Neural progenitor cell (in vitro differentiated cells): ENCODE results near the gene C11orf21. TPM values are rescaled to one million over a fixed set of nuclear protein-coding genes. Genes with fewer than 3 reads are reported as not detected.

ENCODE experiments used
- DNase-seq: peaks from one replicate; pipeline ENCODE4 v3.0.0-alpha.2; 2016; ENCODE audit warnings: low spot score
- H2AFZ ChIP-seq: fragments of 200-600 bp; sonication (generic); replicated peaks from 2 replicates; pipeline ENCODE4 v1.6.1; 2016; ENCODE audit warnings: antibody characterized with exemption
- H3F3A ChIP-seq: fragments of 200-600 bp; sonication (generic); 2 replicates; pipeline ENCODE4 v1.6.1; 2016; ENCODE audit warnings: antibody characterized with exemption, low read depth
- H3K27ac ChIP-seq: fragments of 200-600 bp; sonication (generic); 2 replicates; pipeline ENCODE4 v1.5.1; 2016; ENCODE audit warnings: mild to moderate bottlenecking
- H3K27me3 ChIP-seq: fragments of 200-600 bp; sonication (generic); 2 replicates; pipeline ENCODE4 v1.6.1; 2016; ENCODE audit warnings: mild to moderate bottlenecking, moderate library complexity
- H3K36me3 ChIP-seq: fragments of 200-600 bp; sonication (generic); 2 replicates; pipeline ENCODE4 v1.5.1; 2016
- H3K4me1 ChIP-seq: fragments of 200-600 bp; sonication (generic); 2 replicates; pipeline ENCODE4 v1.6.1; 2016; ENCODE audit warnings: mixed run types
- H3K4me2 ChIP-seq: fragments of 200-600 bp; sonication (generic); 2 replicates; pipeline ENCODE4 v1.6.1; 2016
- H3K4me3 ChIP-seq: fragments of 200-600 bp; sonication (generic); 2 replicates; pipeline ENCODE4 v1.5.1; 2016
- H3K79me2 ChIP-seq: fragments of 200-600 bp; sonication (generic); 2 replicates; pipeline ENCODE4 v1.6.1; 2016; ENCODE audit warnings: low read depth
- H3K9ac ChIP-seq: fragments of 200-600 bp; sonication (generic); 2 replicates; pipeline ENCODE4 v1.6.1; 2016
- H3K9me3 ChIP-seq: fragments of 200-600 bp; sonication (generic); 2 replicates; pipeline ENCODE4 v1.5.1; 2016; ENCODE audit warnings: low read depth
- H4K20me1 ChIP-seq: fragments of 200-600 bp; sonication (generic); 2 replicates; pipeline ENCODE4 v1.6.1; 2016; ENCODE audit warnings: low read depth
- H3K27ac Mint-ChIP-seq: 3 replicates; pipeline ENCODE4 v1.8.0; 2021; ENCODE audit warnings: mixed read lengths
- H3K27me3 Mint-ChIP-seq: 2 replicates; pipeline ENCODE4 v1.8.0; 2022; ENCODE audit warnings: low read depth, mild to moderate bottlenecking, inconsistent platforms, moderate library complexity, mixed read lengths; ENCODE audit not compliant: insufficient read depth
- H3K36me3 Mint-ChIP-seq: 3 replicates; pipeline ENCODE4 v1.8.0; 2021; ENCODE audit warnings: mixed read lengths
- H3K4me1 Mint-ChIP-seq: 3 replicates; pipeline ENCODE4 v1.8.0; 2021; ENCODE audit warnings: mixed read lengths
- H3K4me3 Mint-ChIP-seq: 3 replicates; pipeline ENCODE4 v1.8.0; 2021; ENCODE audit warnings: mild to moderate bottlenecking, moderate library complexity, mixed read lengths
- H3K9me3 Mint-ChIP-seq: 3 replicates; pipeline ENCODE4 v1.8.0; 2020; ENCODE audit warnings: mixed read lengths
- CTCF ChIP-seq: fragments of 200-600 bp; sonication (generic); IDR thresholded peaks from 2 replicates; pipeline ENCODE4 v1.5.1; 2017; ENCODE audit warnings: antibody characterized with exemption, mild to moderate bottlenecking
- EZH2 ChIP-seq: fragments of 200-600 bp; sonication (generic); IDR thresholded peaks from 2 replicates; pipeline ENCODE4 v1.6.1; 2017; ENCODE audit warnings: antibody characterized with exemption, mild to moderate bottlenecking, moderate library complexity
- EZH2phosphoT487 ChIP-seq: fragments of 200-600 bp; sonication (generic); IDR thresholded peaks from 2 replicates; pipeline ENCODE4 v1.6.1; 2017; ENCODE audit warnings: antibody characterized with exemption
- total RNA-seq: library from RNA; depleted of rRNA; stranded (reverse); fragments of >200 nt; gene quantifications from 2 replicates; pipeline ENCODE4 v1.2.3, GENCODE V29; 2015; ENCODE audit warnings: low replicate concordance

The C11orf21 gene
- total RNA-seq, 1 donor from 2014 or later = not detected

GRCh38 chr11:2328656-2329354, 27.1 kb upstream of the C11orf21 start:
- Histone ChIP-seq H3K79me2 (no peaks in the 10 kb centered on the region), H3K36me3 (no peaks in the 10 kb centered on the region), H3K9ac (no peak overlapping the region), H4K20me1 (no peaks in the 10 kb centered on the region), H3K4me3 (peak overlapping the region; percentile 19), H3K4me2 (peak overlapping the region; percentile 71), H3K4me1 (peaks cover 32% of the 10 kb centered on the region), H3K27ac (peak overlapping the region; percentile 91), H3K9me3 (peaks cover 10% of the 10 kb centered on the region), H3F3A (peaks cover 32% of the 10 kb centered on the region), H2AFZ (no peak overlapping the region), H3K27me3 (no peaks in the 10 kb centered on the region)
- Mint-ChIP-seq H3K4me1 (peaks cover 23% of the 10 kb centered on the region), H3K27me3 (peaks cover 9% of the 10 kb centered on the region), H3K4me3 (no peak overlapping the region), H3K9me3 (peaks cover 18% of the 10 kb centered on the region), H3K36me3 (no peaks in the 10 kb centered on the region), H3K27ac (peak overlapping the region; percentile 10)
- peak; percentile 91 for DNase-seq
- TF ChIP-seq EZH2 (no peak), CTCF (no peak), EZH2phosphoT487 (peak; percentile 21)

GRCh38 chr11:2328021-2328420, 26.3 kb upstream of the C11orf21 start:
- no peak overlapping the region for H3K9ac ChIP-seq
- no peaks in the 10 kb centered on the region for H3K79me2 ChIP-seq
- no peak overlapping the region for H2AFZ ChIP-seq

GRCh38 chr11:2327032-2327431, 25.3 kb upstream of the C11orf21 start:
- Histone ChIP-seq H3K36me3 (no peaks in the 10 kb centered on the region), H2AFZ (no peak overlapping the region), H3K9me3 (peaks cover 10% of the 10 kb centered on the region), H4K20me1 (no peaks in the 10 kb centered on the region), H3F3A (peaks cover 32% of the 10 kb centered on the region), H3K4me2 (no peak overlapping the region), H3K4me1 (peaks cover 32% of the 10 kb centered on the region), H3K27ac (no peak overlapping the region), H3K4me3 (no peak overlapping the region), H3K79me2 (no peaks in the 10 kb centered on the region), H3K9ac (no peak overlapping the region), H3K27me3 (no peaks in the 10 kb centered on the region)
- Mint-ChIP-seq H3K27ac (no peak overlapping the region), H3K9me3 (peaks cover 28% of the 10 kb centered on the region), H3K4me1 (peaks cover 23% of the 10 kb centered on the region), H3K4me3 (no peak overlapping the region), H3K36me3 (no peaks in the 10 kb centered on the region), H3K27me3 (peaks cover 9% of the 10 kb centered on the region)
- DNase-seq = no peak
- no peak for TF ChIP-seq EZH2phosphoT487
- no peak for TF ChIP-seq CTCF
- no peak for TF ChIP-seq EZH2

More at GRCh38 chr11:2328021-2328420, 26.3 kb upstream of the C11orf21 start:
- DNase-seq = no peak
- H3K27ac ChIP-seq = peak overlapping the region; percentile 75
- TF ChIP-seq EZH2 (no peak), EZH2phosphoT487 (no peak), CTCF (no peak)
- H3K4me1 ChIP-seq = peaks cover 32% of the 10 kb centered on the region
- Mint-ChIP-seq H3K4me3 (no peak overlapping the region), H3K4me1 (peaks cover 23% of the 10 kb centered on the region), H3K9me3 (peaks cover 18% of the 10 kb centered on the region), H3K27me3 (peaks cover 9% of the 10 kb centered on the region), H3K27ac (peak overlapping the region; percentile 38), H3K36me3 (no peaks in the 10 kb centered on the region)
- H3K27me3 ChIP-seq = no peaks in the 10 kb centered on the region
- H3K4me2 ChIP-seq = peak overlapping the region; percentile 71
- peak overlapping the region; percentile 19 for H3K4me3 ChIP-seq
- peaks cover 10% of the 10 kb centered on the region for H3K9me3 ChIP-seq
- peaks cover 32% of the 10 kb centered on the region for H3F3A ChIP-seq
- no peaks in the 10 kb centered on the region for H3K36me3 ChIP-seq
- no peaks in the 10 kb centered on the region for H4K20me1 ChIP-seq
